Measurements from ENCODE around the gene CLEC16A. TPM values are rescaled to one million over a fixed set of nuclear protein-coding genes. Genes with fewer than 3 reads are reported as not detected.

The CLEC16A gene
- polyA plus RNA-seq, 4 donors = 22.9 to 24.5 (median 23.7) TPM

GRCh38 chr16:11145819-11146211, 201.5 kb downstream of the CLEC16A start:
- no peak for DNase-seq (ENCODE audit: low read depth in 4 of 4, low spot score in 3 of 4)

- no peak for DNase-seq (ENCODE audit: low read depth in 4 of 4, low spot score in 3 of 4)
Measured at GRCh38 chr16:11147033-11147753, 202.8 kb downstream of the CLEC16A start.

GRCh38 chr16:11147754-11148444, 203.5 kb downstream of the CLEC16A start:
- DNase-seq (ENCODE audit: low read depth in 4 of 4, low spot score in 3 of 4) = no peak

- no peak for DNase-seq (ENCODE audit: low read depth in 4 of 4, low spot score in 3 of 4)
Measured at GRCh38 chr16:11149011-11149616, 204.8 kb downstream of the CLEC16A start.

GRCh38 chr16:11150190-11150589, 205.8 kb downstream of the CLEC16A start:
- no peak for DNase-seq (ENCODE audit: low read depth in 4 of 4, low spot score in 3 of 4)

GRCh38 chr16:11151156-11151884, 207.0 kb downstream of the CLEC16A start:
- DNase-seq (ENCODE audit: low read depth in 4 of 4, low spot score in 3 of 4) = no peak

DNA sequence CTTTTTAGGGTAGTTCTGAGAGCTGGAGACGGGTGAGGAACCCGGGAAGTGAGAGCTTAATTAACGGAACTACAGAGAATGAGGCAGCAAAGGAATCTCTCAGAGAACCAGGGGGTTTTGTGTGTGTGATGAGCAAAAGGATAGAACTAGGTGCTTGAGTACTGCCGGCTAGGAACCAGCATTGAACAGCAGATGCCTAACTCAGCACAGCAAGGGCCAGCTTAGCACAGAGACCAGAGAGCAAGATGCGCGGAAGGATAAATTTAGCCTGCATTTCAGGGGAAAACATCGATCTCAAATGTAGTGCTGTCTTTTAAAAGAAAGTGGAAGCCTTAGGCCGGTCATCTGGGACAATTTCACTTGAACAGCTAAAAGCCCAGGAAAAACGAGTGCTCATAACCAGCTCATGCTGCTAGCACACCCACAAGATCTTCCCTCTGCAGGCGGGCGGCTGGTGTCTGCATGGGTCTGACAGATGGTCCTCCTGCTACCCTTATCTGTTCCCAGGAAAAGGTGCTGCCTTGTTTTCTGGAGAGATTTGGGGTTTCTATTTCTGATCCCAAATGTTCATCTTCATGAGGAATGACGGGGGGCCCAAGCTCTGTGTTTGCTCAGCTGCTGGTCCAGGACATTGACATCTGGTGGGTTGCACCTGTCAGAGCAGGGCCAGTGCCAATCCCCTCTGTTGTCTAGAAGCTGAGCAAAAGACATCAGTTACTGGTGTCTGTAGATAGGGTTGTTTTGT, 207.7 kb downstream of the CLEC16A start:
- DNase-seq (ENCODE audit: low read depth in 4 of 4, low spot score in 3 of 4) = no peak

DNA sequence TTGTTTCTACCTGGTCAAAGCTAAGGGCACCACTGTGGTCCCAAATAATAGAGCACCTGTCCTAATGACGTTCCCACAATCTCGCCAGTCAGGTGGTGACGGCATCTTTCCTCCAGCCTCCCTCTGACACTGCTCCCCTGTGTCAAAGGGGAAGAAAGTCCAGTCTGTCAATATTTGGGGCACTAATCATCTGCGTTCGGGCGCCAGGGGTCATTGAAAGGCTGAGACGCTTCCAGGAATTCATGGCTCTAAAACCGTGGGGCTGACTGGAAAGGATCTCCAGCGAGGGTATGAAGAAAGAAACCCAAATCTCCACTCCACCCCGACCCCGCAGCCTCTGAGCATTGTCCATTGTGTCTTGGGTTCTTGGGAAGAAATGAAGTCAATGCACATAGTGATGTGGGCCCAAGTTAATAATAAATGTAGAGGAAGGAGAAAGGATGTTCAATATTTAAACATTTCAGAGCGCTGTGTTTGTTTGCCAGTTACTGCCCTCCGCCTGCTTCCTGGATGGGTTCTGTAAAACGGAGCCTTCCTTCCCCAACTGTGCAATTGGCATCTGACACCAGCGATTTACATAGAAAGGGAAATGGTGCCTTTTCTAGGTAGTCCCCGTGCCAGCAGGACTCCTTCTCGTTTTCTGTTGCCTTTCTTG, 208.4 kb downstream of the CLEC16A start:
- no peak for DNase-seq (ENCODE audit: low read depth in 4 of 4, low spot score in 3 of 4)

DNA sequence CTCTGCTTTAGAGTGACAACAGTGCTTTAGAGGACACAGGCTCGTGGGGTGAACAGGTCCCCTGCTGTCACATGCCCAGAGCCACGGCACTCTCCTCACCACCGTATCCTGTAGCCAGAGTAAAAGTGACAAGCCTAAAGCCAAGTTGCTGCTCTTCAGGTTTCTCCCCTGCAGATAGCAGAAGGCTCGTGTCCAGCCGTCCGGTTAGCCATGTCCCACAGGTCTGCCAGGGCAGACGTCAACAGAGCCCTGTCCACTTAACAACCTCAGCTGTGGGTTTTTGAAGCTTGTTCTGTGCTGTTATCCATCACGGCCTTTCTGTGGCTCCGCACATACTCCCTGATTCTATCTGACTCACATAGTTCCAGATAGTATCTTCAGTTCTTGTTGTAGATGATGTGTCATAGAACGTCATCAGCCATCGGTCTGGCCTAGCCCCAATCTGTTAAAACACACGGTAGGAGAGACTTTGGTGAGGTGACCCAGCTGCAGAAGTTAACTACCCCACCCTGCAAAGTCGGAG, 211.0 kb downstream of the CLEC16A start:
- no peak for DNase-seq (ENCODE audit: low read depth in 4 of 4, low spot score in 3 of 4)

DNA sequence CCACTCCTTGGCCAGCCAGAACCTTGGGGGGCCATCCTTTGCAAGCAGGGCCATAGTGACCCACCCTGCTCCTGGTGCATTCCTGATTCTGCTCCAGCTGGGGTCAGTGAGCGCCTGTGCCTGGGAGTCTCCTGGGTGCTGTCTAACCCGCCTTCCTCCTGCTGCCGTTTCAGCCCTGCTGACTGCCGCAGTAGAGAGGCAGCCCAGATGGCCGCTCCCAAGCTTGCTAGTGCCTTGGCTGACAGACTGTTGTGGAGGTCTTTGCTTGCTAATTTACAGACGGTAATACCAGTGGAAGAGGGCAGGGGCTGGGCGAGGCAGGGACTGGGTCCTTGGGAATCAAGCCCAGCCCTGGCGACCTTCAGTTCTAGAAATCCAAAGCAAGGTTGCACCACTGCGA, 212.0 kb downstream of the CLEC16A start:
- no peak for DNase-seq (ENCODE audit: low read depth in 4 of 4, low spot score in 3 of 4)

GRCh38 chr16:11157143-11157542, 212.8 kb downstream of the CLEC16A start:
- no peak for DNase-seq (ENCODE audit: low read depth in 4 of 4, low spot score in 3 of 4)

DNA sequence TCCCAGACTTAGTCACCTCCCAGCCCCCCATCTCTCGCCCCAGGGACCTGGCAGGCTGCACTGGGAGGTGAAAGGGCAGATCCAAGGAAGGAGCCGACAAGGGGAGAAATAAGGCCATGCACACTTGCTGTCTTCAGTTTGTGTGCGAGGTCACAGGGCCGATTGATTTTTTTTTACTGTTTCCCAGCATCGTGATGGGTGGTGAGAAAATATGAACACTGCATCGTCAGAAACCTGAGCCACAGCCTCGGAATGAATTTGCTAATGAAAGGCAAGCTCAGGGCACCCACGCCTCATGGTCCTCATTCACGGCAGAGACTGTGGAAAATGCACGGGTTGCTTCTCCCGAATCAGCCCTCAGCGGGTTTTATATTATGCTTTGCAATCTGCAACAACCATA, 213.7 kb downstream of the CLEC16A start:
- DNase-seq (ENCODE audit: low read depth in 4 of 4, low spot score in 3 of 4) = no peak

GRCh38 chr16:11159282-11159681, 214.9 kb downstream of the CLEC16A start:
- no peak for DNase-seq (ENCODE audit: low read depth in 4 of 4, low spot score in 3 of 4)

- DNase-seq (ENCODE audit: low read depth in 4 of 4, low spot score in 3 of 4) = no peak
Measured at GRCh38 chr16:11160676-11161115, 216.3 kb downstream of the CLEC16A start.

- DNase-seq (ENCODE audit: low read depth in 4 of 4, low spot score in 3 of 4) = no peak
Measured at GRCh38 chr16:11161439-11161838, 217.1 kb downstream of the CLEC16A start.

GRCh38 chr16:11161974-11162373, 217.6 kb downstream of the CLEC16A start:
- no peak for DNase-seq (ENCODE audit: low read depth in 4 of 4, low spot score in 3 of 4)

GRCh38 chr16:11162586-11163268, 218.4 kb downstream of the CLEC16A start:
- no peak for DNase-seq (ENCODE audit: low read depth in 4 of 4, low spot score in 3 of 4)

DNA sequence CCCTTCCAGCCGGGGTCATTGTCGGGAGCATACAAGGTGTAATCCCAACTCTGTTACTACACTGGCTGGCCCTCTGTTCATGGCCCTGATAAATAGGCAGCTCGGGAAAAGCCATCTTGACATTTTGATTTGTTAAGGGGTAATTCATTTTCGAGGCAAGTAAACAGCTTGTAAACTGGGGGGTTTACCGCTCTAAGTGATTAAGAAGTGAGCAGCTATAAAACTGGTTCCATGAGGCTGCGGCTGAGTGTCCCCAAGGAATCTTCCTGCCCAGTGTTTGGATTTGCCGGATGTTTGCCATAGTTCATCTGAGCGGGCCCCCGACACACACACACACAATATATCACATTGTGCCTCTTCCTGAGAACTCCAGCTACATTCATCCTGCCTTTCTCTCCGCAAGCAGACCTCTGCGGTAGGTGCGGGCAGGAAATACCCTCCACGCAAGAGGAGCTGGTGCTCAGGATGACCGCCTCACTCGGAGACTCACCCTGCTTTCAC, 219.4 kb downstream of the CLEC16A start:
- peak in 3 of 4 donors; percentile 50 to 78 (median 72) for DNase-seq (ENCODE audit: low read depth in 4 of 4, low spot score in 3 of 4)

All from right renal pelvis (tissue), 4 donors.